DND-41 (cell line): Measurements from ENCODE around the gene CCDC92B.

Experiments used
- CTCF ChIP-seq: IDR thresholded peaks from 2 replicates; pipeline ENCODE4 v1.5.1; 2012; ENCODE audit warnings: borderline replicate concordance, low read length, moderate library complexity, mild to moderate bottlenecking; ENCODE audit not compliant: poor library complexity, severe bottlenecking; ENCODE audit errors: extremely low read depth
- EZH2 ChIP-seq: IDR thresholded peaks from 3 replicates; pipeline ENCODE4 v1.6.1; 2012; ENCODE audit warnings: borderline replicate concordance, low read depth, mild to moderate bottlenecking, moderate library complexity, low read length, inconsistent platforms; ENCODE audit not compliant: severe bottlenecking

DNA sequence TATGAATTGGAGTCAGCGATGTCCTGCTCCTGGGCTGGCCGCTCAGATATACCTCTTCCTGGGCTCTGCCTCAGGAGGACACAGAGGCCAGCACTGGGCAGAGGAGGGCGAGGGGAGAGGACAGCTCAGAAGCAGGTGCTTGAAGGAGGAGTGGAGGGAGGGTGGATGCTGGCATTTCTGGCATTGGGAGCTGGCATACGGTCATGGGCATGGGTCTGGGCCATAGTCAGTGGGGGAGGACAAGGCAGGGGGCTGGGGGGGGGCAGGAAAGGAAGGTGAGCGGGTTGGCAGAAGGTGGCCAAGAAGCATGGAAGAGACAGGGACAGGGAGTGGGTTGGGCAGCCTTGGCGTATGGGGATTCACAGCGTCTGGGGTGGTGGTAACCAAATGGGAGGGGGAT, 30.1 kb upstream of the CCDC92B start:
- TF ChIP-seq CTCF (no peak), EZH2 (no peak)
